Stromal cell of bone marrow (primary cell): ENCODE results near the gene FADS6.
"Not testable (repeated sequence)": the region's sequence is repeated elsewhere in the genome, so short reads cannot be mapped to it uniquely, and the experiment has no call there.

Experiments used
- DNase-seq: peaks from one replicate; pipeline ENCODE4 v3.0.0-alpha.2; 2012; ENCODE audit warnings: low read depth

FADS6 gene

DNA sequence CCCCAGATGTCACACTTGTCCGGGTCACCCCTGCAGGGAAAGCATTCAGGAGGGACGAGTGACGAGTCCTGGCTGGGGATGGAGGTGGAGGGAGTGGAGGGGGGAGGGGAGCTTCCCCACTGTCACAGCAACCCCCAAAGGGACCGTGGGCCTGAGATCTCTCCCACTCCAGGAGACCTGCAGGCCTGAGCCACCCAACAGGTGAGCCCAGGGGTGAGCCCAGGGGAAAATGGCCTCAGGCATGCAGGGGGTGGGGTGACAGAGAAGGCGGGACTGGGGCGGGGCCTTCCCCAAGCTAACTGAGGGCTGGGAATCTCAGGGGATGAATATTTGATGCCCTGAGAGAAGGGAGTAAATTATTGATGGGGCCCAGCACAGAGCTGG is 27.2 kb upstream of the FADS6 start:
- DNase-seq: no peak

DNA sequence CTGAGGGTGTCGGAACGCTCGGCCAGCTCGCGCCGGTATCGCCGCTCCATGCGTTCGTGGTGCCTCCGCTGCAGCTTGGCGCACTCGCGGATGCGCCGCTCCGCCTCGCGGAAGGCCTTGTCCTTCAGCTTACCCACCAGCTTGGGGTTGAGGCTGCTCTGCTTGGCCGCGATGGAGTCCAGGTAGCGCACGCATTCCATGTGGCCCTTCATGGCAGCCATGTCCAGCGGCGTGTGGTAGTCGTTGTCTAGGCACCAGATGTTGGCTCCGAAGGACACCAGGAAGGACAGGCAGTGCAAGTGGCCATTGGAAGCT is 26.8 kb upstream of the FADS6 start:
- no peak for DNase-seq

DNA sequence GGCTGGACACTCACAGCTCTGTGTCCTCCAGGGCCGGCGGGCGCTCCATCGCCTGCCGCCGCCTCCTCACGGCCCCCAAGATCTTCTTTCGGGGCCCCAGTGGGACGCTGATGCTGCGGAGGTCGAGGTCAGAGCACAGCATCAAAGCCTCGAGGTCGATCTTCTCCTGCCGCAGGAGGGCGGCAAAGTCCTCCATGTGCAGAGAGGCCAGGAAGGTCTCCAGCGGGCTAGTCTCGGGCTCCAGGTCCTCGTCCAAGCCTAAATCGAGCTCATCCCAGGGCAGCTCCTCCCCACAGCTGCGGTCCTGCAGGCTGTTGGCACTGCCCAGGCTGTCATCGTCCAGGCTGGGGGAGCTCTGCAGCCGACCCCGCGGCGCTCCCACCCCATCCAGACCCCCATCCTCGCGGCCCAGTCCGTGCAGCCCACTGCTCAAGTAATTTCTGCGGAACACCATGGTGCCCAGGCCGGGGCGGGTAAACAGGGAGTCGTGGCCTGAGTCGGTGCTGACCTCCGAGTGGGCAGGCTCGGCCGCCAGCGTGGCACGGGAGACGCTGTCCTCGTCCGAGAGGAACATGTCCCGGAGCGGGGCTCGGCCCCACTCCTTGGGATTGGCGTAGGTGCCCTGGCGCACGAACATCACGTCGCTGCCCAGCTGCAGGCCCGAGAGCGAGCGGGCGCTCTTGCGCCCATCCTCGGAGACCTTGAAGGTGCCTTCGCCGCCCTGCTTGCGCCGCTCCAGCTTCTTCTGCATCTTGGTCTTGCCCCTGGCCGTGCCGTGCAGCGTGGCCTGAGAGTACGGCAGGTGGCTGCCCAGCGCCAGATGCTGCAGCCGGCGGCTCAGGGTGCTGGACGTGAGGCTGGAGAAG is 26.2 kb upstream of the FADS6 start:
- no peak for DNase-seq

GRCh38 chr17:74918906-74919305 is 25.5 kb upstream of the FADS6 start:
- no peak for DNase-seq

DNA sequence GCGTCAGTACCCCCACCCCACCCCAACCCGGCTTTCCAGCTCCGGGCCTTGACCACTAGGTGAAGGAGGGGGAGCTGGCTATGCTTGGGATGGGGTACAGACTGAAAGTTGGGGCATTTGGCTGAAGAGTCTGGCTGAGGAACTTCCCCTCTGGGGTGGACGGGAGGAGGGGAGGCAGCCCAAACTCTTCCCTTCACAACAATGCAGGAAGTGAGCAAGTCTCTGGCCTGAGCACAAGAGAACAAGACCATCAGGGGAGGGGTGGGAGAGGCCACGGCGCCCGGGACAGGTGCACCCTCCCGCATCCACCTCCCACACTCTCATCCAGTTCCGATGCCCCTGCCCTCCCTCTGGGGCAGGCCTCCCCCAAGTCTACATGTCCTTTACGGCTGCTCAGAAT is 24.0 kb upstream of the FADS6 start:
- no peak for DNase-seq

DNA sequence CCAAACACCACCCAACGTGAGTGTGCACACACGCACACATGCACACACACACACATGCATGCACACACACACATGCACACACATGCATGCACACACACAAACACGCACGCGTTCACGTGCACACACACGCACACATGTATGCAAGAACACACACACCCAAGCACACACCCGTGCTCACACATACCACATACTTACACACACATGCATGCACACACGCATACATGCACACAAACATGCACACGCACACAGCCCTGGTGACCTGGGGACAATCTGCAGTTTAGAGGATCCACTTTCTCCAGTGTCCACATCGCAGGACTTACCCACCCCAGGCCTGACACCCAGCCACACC is 23.4 kb upstream of the FADS6 start:
- no peak for DNase-seq

- DNase-seq: no peak
These were observed 22.9 kb upstream of the FADS6 start for GRCh38 chr17:74916136-74916850.

- DNase-seq: not testable (repeated sequence)
These were observed 18.0 kb upstream of the FADS6 start for GRCh38 chr17:74911423-74911822.

DNA sequence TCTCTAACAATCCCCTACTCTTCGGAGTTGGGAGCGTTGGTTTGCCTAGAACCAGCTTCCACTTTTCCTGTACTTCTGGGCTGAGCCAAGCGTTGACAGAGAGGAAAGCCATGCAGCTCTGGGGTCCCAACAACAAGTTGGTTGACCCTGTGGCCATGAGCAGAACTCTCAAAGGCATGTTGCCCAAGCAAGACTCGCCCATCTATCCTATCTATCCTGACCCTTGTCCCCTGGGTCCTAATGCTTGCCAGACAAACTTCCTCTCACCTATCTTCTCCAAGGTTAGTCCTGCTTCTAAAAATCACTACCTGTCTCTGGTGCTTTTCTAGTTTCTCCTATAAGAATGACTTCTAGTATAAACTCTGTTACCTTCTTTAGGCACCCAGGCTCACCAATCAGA is 15.7 kb upstream of the FADS6 start:
- DNase-seq: not testable (repeated sequence)

GRCh38 chr17:74907012-74907411 is 13.6 kb upstream of the FADS6 start:
- no peak for DNase-seq

DNA sequence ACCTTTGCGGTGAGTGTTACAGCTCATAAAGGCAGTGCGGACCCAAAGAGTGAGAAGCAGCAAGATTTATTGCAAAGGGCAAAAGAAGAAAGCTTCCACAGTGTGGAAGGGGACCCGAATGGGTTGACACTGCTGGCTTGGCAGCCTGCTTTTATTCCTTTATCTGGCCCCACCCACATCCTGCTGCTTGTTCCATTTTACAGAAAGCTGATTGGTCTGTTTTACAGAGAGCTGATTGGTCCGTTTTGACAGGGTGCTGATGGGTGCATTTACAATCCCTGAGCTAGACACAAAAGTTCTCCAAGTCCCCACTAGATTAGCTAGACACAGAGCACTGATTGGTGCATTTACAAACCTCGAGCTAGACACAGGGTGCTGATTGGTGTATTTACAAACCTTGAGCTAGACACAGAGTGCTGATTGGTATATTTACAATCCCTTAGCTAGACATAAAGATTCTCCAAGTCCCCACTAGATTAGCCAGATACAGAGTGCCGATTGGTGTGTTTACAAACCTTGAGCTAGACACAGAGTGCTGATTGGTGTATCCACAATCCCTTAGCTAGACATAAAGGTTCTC is 12.9 kb upstream of the FADS6 start:
- not testable (repeated sequence) for DNase-seq

- DNase-seq: no peak
These were observed 11.4 kb upstream of the FADS6 start for GRCh38 chr17:74904687-74905409.

DNA sequence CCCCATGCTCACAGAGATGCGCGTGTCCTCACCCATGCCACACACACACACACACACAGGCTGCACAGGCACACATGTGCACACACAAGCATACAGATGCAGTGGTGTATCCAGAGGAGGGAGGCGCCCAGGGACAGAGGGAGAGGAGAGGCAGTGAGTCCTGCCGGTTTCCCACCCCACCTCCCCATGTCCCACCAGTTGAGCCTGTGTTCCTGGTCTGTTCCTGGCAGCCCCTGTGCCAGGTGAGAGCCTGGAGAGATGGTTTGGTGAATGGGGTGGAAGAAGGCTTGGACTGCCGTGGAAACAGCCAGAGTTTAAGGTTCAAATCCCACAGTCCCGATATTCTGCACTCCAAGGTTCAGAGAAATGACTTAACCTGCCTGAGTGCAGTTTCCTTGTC is 10.2 kb upstream of the FADS6 start:
- DNase-seq: no peak

DNA sequence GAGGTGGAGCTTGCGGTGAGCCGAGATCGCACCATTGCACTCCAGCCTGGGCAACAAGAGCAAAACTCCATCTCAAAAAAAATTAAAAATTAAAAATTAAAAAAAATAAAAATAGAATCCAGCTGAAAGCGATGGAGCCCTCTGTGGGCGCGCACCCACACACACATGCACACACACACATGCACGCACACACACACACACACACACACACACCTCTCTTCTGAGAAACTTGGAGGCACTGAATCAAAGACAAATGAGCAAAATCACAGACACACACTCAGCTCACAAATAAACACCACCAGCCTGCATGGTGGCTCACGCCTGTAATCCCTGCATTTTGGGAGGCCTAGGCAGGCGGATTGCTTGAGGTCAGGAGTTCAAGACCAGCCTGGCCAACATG is 9.6 kb upstream of the FADS6 start:
- no peak for DNase-seq

DNA sequence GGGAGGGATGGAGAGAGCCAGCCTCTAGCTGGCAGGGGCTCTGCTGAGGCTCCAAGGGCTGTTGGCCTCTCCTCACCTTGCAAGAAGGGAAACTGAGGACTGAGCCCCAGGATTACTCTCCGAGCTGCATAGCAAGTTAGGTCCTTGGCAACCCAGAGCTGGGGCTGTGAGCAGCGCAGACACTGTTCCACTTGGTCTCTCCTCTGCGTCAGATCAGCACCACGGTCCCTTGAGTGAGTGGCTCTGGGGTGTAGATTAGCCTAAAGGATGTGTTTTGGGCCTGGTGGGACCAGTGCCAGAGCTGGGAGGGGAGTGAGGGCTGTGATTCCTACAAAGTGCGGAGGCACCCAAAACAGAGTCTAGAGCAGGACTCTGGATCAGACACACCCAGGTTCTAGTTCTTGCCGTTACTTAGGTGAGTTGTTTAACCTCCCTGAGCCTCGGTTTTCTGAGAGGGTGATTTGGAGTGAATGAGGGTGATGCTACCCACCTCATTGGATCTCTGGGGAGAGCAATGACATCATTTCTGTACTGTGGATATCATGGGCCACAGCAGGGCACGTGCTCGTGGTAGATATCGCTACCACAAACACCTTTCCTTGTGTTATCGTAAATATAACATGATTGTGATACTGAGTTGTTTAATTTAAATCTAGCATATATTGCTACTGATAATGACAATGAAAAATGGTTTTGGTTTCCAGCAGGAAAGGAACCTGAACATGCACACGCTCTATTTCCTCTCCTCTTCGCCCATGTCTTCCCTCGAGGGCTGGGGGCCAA is 8.1 kb upstream of the FADS6 start:
- no peak for DNase-seq

GRCh38 chr17:74900208-74900607 is 6.8 kb upstream of the FADS6 start:
- no peak for DNase-seq

GRCh38 chr17:74898376-74898946 is 5.0 kb upstream of the FADS6 start:
- DNase-seq: no peak

- no peak for DNase-seq
These were observed 671 bp upstream of the FADS6 start for GRCh38 chr17:74893936-74894671.

DNA sequence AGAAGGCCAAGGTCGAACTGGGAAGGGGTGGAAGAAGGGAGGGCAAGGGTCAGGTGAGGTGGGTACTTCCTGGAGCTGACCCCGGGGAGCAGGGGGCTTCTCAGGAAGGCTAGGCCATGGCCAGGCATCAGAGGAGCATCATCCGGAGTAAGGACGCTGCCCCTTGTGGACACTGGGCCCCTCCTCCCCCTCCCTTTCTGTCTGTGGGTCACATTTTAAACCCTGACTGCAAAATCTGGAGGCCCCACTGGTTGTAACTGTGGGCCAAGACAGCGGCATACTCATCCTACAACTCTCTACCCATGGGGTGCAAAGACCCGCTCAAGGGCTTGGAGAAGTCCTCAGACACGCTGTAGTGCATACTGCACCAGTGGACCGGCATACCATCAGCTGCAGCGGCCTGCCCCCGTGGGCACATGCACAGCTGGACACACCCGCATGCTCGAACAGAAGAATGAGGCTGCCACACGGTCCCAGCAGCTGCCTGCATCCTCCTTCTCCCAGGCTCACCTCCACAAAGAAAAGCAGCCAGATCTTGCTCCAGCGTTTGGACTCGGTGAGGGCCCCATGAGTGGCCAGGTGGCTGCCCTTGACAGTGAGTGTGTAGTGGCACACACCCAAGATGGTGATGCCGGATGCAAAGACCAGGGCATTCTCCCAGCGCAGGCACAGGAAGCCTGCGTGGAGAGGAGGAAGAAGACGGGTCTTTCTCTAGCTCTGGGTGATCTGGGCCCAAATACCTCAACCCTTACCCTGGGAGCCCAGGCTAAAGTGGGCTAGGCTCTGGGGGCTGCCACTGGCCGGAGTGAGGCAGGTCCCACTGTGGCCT is 1.2 kb downstream of the FADS6 start:
- no peak for DNase-seq

- DNase-seq: no peak
These were observed 2.9 kb downstream of the FADS6 start for GRCh38 chr17:74890554-74890953.
